HG02840 (cell line): ENCODE results near the gene PALLD.

Experiments used
- ATAC-seq: cut with Tn5 transposase; IDR thresholded peaks from one replicate; pipeline ENCODE4 v1.9.1; 2021; ENCODE audit warnings: mild to moderate bottlenecking, moderate library complexity, moderate number of reproducible peaks; ENCODE audit not compliant: unreplicated experiment, low FRiP score

The PALLD gene

GRCh38 chr4:168614281-168615057 lies 117.6 kb downstream of the PALLD start:
- ATAC-seq = no peak

- ATAC-seq = no peak
Measured at GRCh38 chr4:168615294-168616065, 118.6 kb downstream of the PALLD start.

- ATAC-seq = no peak
Measured at GRCh38 chr4:168618577-168619265, 121.9 kb downstream of the PALLD start.

- ATAC-seq = no peak
Measured at GRCh38 chr4:168619266-168619631, 122.4 kb downstream of the PALLD start.

- ATAC-seq = no peak
Measured at GRCh38 chr4:168621806-168622589, 125.1 kb downstream of the PALLD start.

- ATAC-seq = no peak
Measured at GRCh38 chr4:168622600-168622999, 125.7 kb downstream of the PALLD start.

GRCh38 chr4:168623011-168623410 lies 126.2 kb downstream of the PALLD start:
- no peak for ATAC-seq

- ATAC-seq = no peak
Measured at GRCh38 chr4:168623484-168623883, 126.6 kb downstream of the PALLD start.

- no peak for ATAC-seq
Measured at GRCh38 chr4:168628251-168628650, 131.4 kb downstream of the PALLD start.

- no peak for ATAC-seq
Measured at GRCh38 chr4:168629566-168629965, 132.7 kb downstream of the PALLD start.

GRCh38 chr4:168630445-168631187 lies 133.8 kb downstream of the PALLD start:
- ATAC-seq = no peak

- ATAC-seq = no peak
Measured at GRCh38 chr4:168631241-168632162, 134.7 kb downstream of the PALLD start.

- no peak for ATAC-seq
Measured at GRCh38 chr4:168632301-168632725, 135.5 kb downstream of the PALLD start.

GRCh38 chr4:168633064-168633463 lies 136.2 kb downstream of the PALLD start:
- ATAC-seq = no peak

GRCh38 chr4:168633496-168633895 lies 136.6 kb downstream of the PALLD start:
- no peak for ATAC-seq

- no peak for ATAC-seq
Measured at GRCh38 chr4:168634276-168634802, 137.5 kb downstream of the PALLD start.

- ATAC-seq = no peak
Measured at GRCh38 chr4:168636040-168636439, 139.2 kb downstream of the PALLD start.

- ATAC-seq = no peak
Measured at GRCh38 chr4:168636506-168637196, 139.8 kb downstream of the PALLD start.
